Measurements from ENCODE around the gene IGF1R. TPM values are rescaled to one million over a fixed set of nuclear protein-coding genes. Genes with fewer than 3 reads are reported as not detected.

The IGF1R gene
- total and polyA plus RNA-seq, 2 of the 13 experiments (the other 11 are each of a cell fraction or from before 2014, with no cell fraction given), result 15.9 to 18.4 TPM

DNA sequence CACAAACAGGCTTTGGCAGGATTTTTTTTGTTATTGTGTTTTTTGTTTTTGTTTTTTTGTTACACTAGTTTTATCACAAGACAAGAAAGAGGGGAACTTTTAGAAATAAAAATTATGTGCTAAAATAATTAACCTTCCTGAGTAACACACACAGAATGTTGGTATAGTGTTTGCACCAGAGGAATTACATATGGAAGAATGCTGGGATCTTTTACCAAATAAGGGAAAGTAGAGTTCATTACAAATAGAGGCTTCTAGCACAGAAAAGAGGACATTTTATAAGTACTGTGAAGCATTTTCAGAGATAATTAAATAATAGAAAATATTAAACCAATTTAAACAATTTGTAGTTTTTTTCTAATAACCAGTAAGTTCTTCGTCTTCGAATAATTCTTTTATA, 116.0 kb downstream of the IGF1R start:
- Histone ChIP-seq H3K4me2 (ENCODE audit: low read depth, low read length) (no peak overlapping the region), H4K20me1 (ENCODE audit: insufficient read depth, low read length) (peaks cover 40% of the 10 kb centered on the region), H3K27me3 (ENCODE audit: control insufficient read depth in 1 of 2, insufficient read depth in 2 of 2, low read length in 2 of 2) (no peaks in the 10 kb centered on the region), H3K27ac (ENCODE audit: extremely low read length, insufficient read depth, low read length) (no peak overlapping the region), H3K9me3 (ENCODE audit: low read length) (no peaks in the 10 kb centered on the region), H3K36me3 (replicated peaks in 1 of 2; ENCODE audit: control insufficient read depth in 1 of 2, insufficient read depth in 2 of 2, low read length in 2 of 2) (no peaks in the 10 kb centered on the region), H2AFZ (ENCODE audit: low read length) (no peak overlapping the region), H3K4me1 (ENCODE audit: insufficient read depth, low read length) (peaks cover 18% of the 10 kb centered on the region), H3K9ac (ENCODE audit: insufficient read depth, low read depth, low read length) (no peak overlapping the region), H3K4me3 (replicated peaks in 1 of 3; ENCODE audit: insufficient read depth in 1 of 3, low read depth in 2 of 3, low read length in 3 of 3) (no peak overlapping the region), H3K79me2 (ENCODE audit: insufficient read depth, low read length) (peaks cover 80% of the 10 kb centered on the region)
- TF ChIP-seq ZNF746 (CRISPR knock-in tag; IDR thresholded peaks at IDR 0.05) (no peak), ZSCAN21 (CRISPR knock-in tag; IDR thresholded peaks at IDR 0.05; ENCODE audit: borderline replicate concordance) (no peak), SRF (IDR thresholded peaks at IDR 0.05; ENCODE audit: low read depth, low read length) (0 out of 2 replicates have a peak, but pooled peaks have one; percentile 44), HOXA5 (CRISPR knock-in tag; IDR thresholded peaks at IDR 0.05) (no peak)
- TF ChIP-seq, protein P1, sequence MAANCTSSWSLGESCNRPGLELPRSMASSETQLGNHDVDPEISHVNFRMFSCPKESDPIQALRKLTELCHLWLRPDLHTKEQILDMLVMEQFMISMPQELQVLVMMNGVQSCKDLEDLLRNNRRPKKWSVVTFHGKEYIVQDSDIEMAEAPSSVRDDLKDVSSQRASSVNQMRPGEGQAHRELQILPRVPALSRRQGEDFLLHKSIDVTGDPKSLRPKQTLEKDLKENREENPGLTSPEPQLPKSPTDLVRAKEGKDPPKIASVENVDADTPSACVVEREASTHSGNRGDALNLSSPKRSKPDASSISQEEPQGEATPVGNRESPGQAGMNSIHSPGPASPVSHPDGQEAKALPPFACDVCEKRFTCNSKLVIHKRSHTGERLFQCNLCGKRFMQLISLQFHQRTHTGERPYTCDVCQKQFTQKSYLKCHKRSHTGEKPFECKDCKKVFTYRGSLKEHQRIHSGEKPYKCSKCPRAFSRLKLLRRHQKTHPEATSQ (CRISPR knock-in tag; IDR thresholded peaks at IDR 0.05; ENCODE audit: borderline replicate concordance), result no peak
- TF ChIP-seq, protein P2, sequence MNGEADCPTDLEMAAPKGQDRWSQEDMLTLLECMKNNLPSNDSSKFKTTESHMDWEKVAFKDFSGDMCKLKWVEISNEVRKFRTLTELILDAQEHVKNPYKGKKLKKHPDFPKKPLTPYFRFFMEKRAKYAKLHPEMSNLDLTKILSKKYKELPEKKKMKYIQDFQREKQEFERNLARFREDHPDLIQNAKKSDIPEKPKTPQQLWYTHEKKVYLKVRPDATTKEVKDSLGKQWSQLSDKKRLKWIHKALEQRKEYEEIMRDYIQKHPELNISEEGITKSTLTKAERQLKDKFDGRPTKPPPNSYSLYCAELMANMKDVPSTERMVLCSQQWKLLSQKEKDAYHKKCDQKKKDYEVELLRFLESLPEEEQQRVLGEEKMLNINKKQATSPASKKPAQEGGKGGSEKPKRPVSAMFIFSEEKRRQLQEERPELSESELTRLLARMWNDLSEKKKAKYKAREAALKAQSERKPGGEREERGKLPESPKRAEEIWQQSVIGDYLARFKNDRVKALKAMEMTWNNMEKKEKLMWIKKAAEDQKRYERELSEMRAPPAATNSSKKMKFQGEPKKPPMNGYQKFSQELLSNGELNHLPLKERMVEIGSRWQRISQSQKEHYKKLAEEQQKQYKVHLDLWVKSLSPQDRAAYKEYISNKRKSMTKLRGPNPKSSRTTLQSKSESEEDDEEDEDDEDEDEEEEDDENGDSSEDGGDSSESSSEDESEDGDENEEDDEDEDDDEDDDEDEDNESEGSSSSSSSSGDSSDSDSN (CRISPR knock-in tag; IDR thresholded peaks at IDR 0.05), result no peak
- intact Hi-C loops (cut with micrococcal nuclease; ENCODE audit: unreplicated experiment), result no loop called here
- WGBS (ENCODE audit: low lambda C conversion rate), result 96% methylated on average over 2 of the region's 2 CpGs
- FAIRE-seq (no peak), DNase-seq (ENCODE audit: low spot score) (no peak), ATAC-seq (no peak)
- CTCF ChIA-PET (ENCODE audit: low intra/inter-chr PET ratio, low total read pairs), result no interaction called here
- POLR2A ChIA-PET, result no interaction called here
- in situ Hi-C loops (cut with HindIII; ENCODE audit: extremely low pct_ligation_motif_present, low pct_unique_long_range_greater_than_20kb), result no loop called here
- BruUV-seq (replicated peaks), result no TSS peak
